ENCODE measurements around the gene PXK. TPM values are rescaled to one million over a fixed set of nuclear protein-coding genes. Genes with fewer than 3 reads are reported as not detected.

Gene PXK
- total RNA-seq, 2 donors from 2014 or later: 16.0 to 22.0 TPM

- Histone ChIP-seq H3K27me3 (ENCODE audit: control insufficient read depth, insufficient read depth, low read length, poor library complexity, severe bottlenecking) (no peaks in the 10 kb centered on the region), H3K4me1 (ENCODE audit: control insufficient read depth, insufficient read depth, low read length) (no peaks in the 10 kb centered on the region), H3K9me3 (ENCODE audit: control insufficient read depth, low read length) (no peaks in the 10 kb centered on the region), H3K36me3 (ENCODE audit: control insufficient read depth, insufficient read depth, low read length) (no peaks in the 10 kb centered on the region), H3K9ac (ENCODE audit: extremely low read depth, low read length, poor library complexity, severe bottlenecking) (no peak overlapping the region), H3K27ac (ENCODE audit: low read depth, low read length) (no peak overlapping the region), H3K4me3 (ENCODE audit: low read length) (no peak overlapping the region)
- H3K4me3 Mint-ChIP-seq: no peak overlapping the region
- WGBS, 2 experiments (ENCODE audit: insufficient coverage in 1 of 2, insufficient read length in 1 of 2): 88 to 100% methylated on average over 1 of the region's 1 CpG
- peaks cover 5% of the 10 kb centered on the region for H3K9me3 Mint-ChIP-seq
- peaks cover 15% of the 10 kb centered on the region for H3K4me1 Mint-ChIP-seq
- peaks cover 1% of the 10 kb centered on the region for H3K36me3 Mint-ChIP-seq (ENCODE audit: low read depth)
- H3K27ac Mint-ChIP-seq: no peak overlapping the region
- no peak for TF ChIP-seq CTCF (conservative IDR thresholded peaks at IDR 0.05)
- H3K27me3 Mint-ChIP-seq (ENCODE audit: insufficient read depth): no peaks in the 10 kb centered on the region
- no peak for DNase-seq
Measured at GRCh38 chr3:58366699-58367098, 34.0 kb downstream of the PXK start.

- DNase-seq: no peak
- no peaks in the 10 kb centered on the region for H3K9me3 ChIP-seq (ENCODE audit: control insufficient read depth, low read length)
- Mint-ChIP-seq H3K27me3 (ENCODE audit: insufficient read depth) (no peaks in the 10 kb centered on the region), H3K4me3 (no peak overlapping the region), H3K4me1 (peaks cover 15% of the 10 kb centered on the region), H3K27ac (no peak overlapping the region), H3K36me3 (ENCODE audit: low read depth) (peaks cover 6% of the 10 kb centered on the region), H3K9me3 (peaks cover 5% of the 10 kb centered on the region)
- 78 to 91% methylated on average over 1 of the region's 1 CpG for WGBS, 2 experiments (ENCODE audit: insufficient coverage in 1 of 2, insufficient read length in 1 of 2)
- H3K36me3 ChIP-seq (ENCODE audit: control insufficient read depth, insufficient read depth, low read length): no peaks in the 10 kb centered on the region
- H3K4me3 ChIP-seq (ENCODE audit: low read length): no peak overlapping the region
- H3K9ac ChIP-seq (ENCODE audit: extremely low read depth, low read length, poor library complexity, severe bottlenecking): no peak overlapping the region
- no peaks in the 10 kb centered on the region for H3K4me1 ChIP-seq (ENCODE audit: control insufficient read depth, insufficient read depth, low read length)
- H3K27me3 ChIP-seq (ENCODE audit: control insufficient read depth, insufficient read depth, low read length, poor library complexity, severe bottlenecking): no peaks in the 10 kb centered on the region
- TF ChIP-seq CTCF (conservative IDR thresholded peaks at IDR 0.05): no peak
- H3K27ac ChIP-seq (ENCODE audit: low read depth, low read length): no peak overlapping the region
Measured at GRCh38 chr3:58369038-58369437, 36.3 kb downstream of the PXK start.

GRCh38 chr3:58369876-58370275, 37.2 kb downstream of the PXK start:
- Histone ChIP-seq H3K27me3 (ENCODE audit: control insufficient read depth, insufficient read depth, low read length, poor library complexity, severe bottlenecking) (no peaks in the 10 kb centered on the region), H3K9me3 (ENCODE audit: control insufficient read depth, low read length) (no peaks in the 10 kb centered on the region), H3K27ac (ENCODE audit: low read depth, low read length) (no peak overlapping the region), H3K4me1 (ENCODE audit: control insufficient read depth, insufficient read depth, low read length) (no peaks in the 10 kb centered on the region), H3K36me3 (ENCODE audit: control insufficient read depth, insufficient read depth, low read length) (no peaks in the 10 kb centered on the region), H3K9ac (ENCODE audit: extremely low read depth, low read length, poor library complexity, severe bottlenecking) (no peak overlapping the region), H3K4me3 (ENCODE audit: low read length) (no peak overlapping the region)
- Mint-ChIP-seq H3K4me3 (no peak overlapping the region), H3K27ac (no peak overlapping the region), H3K36me3 (ENCODE audit: low read depth) (peaks cover 6% of the 10 kb centered on the region), H3K27me3 (ENCODE audit: insufficient read depth) (no peaks in the 10 kb centered on the region), H3K4me1 (peaks cover 15% of the 10 kb centered on the region), H3K9me3 (peaks cover 5% of the 10 kb centered on the region)
- no peak for DNase-seq
- no peak for TF ChIP-seq CTCF (conservative IDR thresholded peaks at IDR 0.05)
- 94% methylated on average over 2 to 3 of the region's 3 CpGs for WGBS, 2 experiments (ENCODE audit: insufficient coverage in 1 of 2, insufficient read length in 1 of 2)

Measured in endodermal cell (in vitro differentiated cells).